ENCODE measurements around the gene RBP4. TPM values are rescaled to one million over a fixed set of nuclear protein-coding genes. Genes with fewer than 3 reads are reported as not detected.

Gene RBP4
- total and polyA plus RNA-seq, 12 donors, result 0.66 to 224 (median 10.2) TPM; not detected in 1

- Histone ChIP-seq H3K4me1 (replicated peaks in 1 of 2) (no peaks in the 10 kb centered on the region), H3K9me3 (replicated peaks in 1 of 3) (no peaks in the 10 kb centered on the region), H3K4me3 (no peak overlapping the region), H3K36me3 (replicated peaks in 1 of 2) (no peaks in the 10 kb centered on the region), H3K27me3 (no peaks in the 10 kb centered on the region), H3K27ac (no peak overlapping the region)
- intact Hi-C loops (cut with DNase I), result no loop called here
- WGBS, 4 donors, result 76 to 84% (median 80%) methylated on average over 7 of the region's 7 CpGs
- no peak for DNase-seq
- TF ChIP-seq CTCF (IDR thresholded peaks at IDR 0.05) (no peak), POLR2A (IDR thresholded peaks at IDR 0.05) (no peak)
Measured at GRCh38 chr10:93579089-93579488, 21.9 kb downstream of the RBP4 start.

GRCh38 chr10:93577565-93577964, 23.5 kb downstream of the RBP4 start:
- TF ChIP-seq CTCF (IDR thresholded peaks at IDR 0.05) (no peak), POLR2A (IDR thresholded peaks at IDR 0.05) (no peak)
- intact Hi-C loops (cut with DNase I), result no loop called here
- H3K36me3 ChIP-seq (replicated peaks in 1 of 2), result no peaks in the 10 kb centered on the region
- H3K27ac ChIP-seq, result no peak overlapping the region
- H3K4me1 ChIP-seq (replicated peaks in 1 of 2), result no peaks in the 10 kb centered on the region
- H3K9me3 ChIP-seq (replicated peaks in 1 of 3), result no peaks in the 10 kb centered on the region
- no peak for DNase-seq
- no peak overlapping the region for H3K4me3 ChIP-seq
- H3K27me3 ChIP-seq, result no peaks in the 10 kb centered on the region
- 85 to 89% (median 88%) methylated on average over 3 of the region's 3 CpGs for WGBS, 4 donors

GRCh38 chr10:93576888-93577287, 24.1 kb downstream of the RBP4 start:
- Histone ChIP-seq H3K4me1 (replicated peaks in 1 of 2) (no peaks in the 10 kb centered on the region), H3K36me3 (replicated peaks in 1 of 2) (no peaks in the 10 kb centered on the region), H3K9me3 (replicated peaks in 1 of 3) (no peaks in the 10 kb centered on the region), H3K4me3 (no peak overlapping the region), H3K27ac (no peak overlapping the region), H3K27me3 (no peaks in the 10 kb centered on the region)
- WGBS, 4 donors, result 67 to 69% (median 67%) methylated on average over 3 of the region's 3 CpGs
- intact Hi-C loops (cut with DNase I), result no loop called here
- TF ChIP-seq POLR2A (IDR thresholded peaks at IDR 0.05), result no peak
- TF ChIP-seq CTCF (IDR thresholded peaks at IDR 0.05), result no peak
- DNase-seq, result no peak

GRCh38 chr10:93573924-93574323, 27.1 kb downstream of the RBP4 start:
- WGBS, 4 donors, result 59 to 73% (median 64%) methylated on average over 3 of the region's 3 CpGs

More at GRCh38 chr10:93573924-93574323, 27.1 kb downstream of the RBP4 start:
- no peaks in the 10 kb centered on the region for H3K4me1 ChIP-seq (replicated peaks in 1 of 2)
- intact Hi-C loops (cut with DNase I), result no loop called here
- DNase-seq, result no peak
- H3K27ac ChIP-seq, result no peak overlapping the region
- H3K9me3 ChIP-seq (replicated peaks in 1 of 3), result no peaks in the 10 kb centered on the region
- TF ChIP-seq POLR2A (IDR thresholded peaks at IDR 0.05) (no peak), CTCF (IDR thresholded peaks at IDR 0.05) (no peak)
- peaks cover 10% of the 10 kb centered on the region for H3K27me3 ChIP-seq
- H3K36me3 ChIP-seq (replicated peaks in 1 of 2), result no peaks in the 10 kb centered on the region
- no peak overlapping the region for H3K4me3 ChIP-seq

All from adrenal gland (tissue), 12 donors.